Measurements from ENCODE around the gene FRY. TPM values are rescaled to one million over a fixed set of nuclear protein-coding genes. Genes with fewer than 3 reads are reported as not detected.

FRY gene
- total and polyA plus RNA-seq, 4 experiments from 2014 or later: 2.3 to 19.2 (median 11.8) TPM

- H3K9me3 Mint-ChIP-seq: peaks cover 0 to 2% (median 0%) of the 10 kb centered on the region in 8 donors
- CTCF ChIA-PET (ENCODE audit: partially characterized antibody): no interaction called here
- H3K4me1 Mint-ChIP-seq: peaks cover 0 to 2% (median 0%) of the 10 kb centered on the region in 4 donors
- no peak overlapping the region for H3K27ac ChIP-seq (ENCODE audit: low read depth, low read length)
- H3K4me3 ChIP-seq (ENCODE audit: low read length in 2 of 2): no peak overlapping the region
- no peaks in the 10 kb centered on the region for H3K4me1 ChIP-seq (ENCODE audit: insufficient read depth, low read length)
- peaks cover 13 to 24% of the 10 kb centered on the region in 2 donors for H3K36me3 Mint-ChIP-seq
- DNase-seq: no peak
- no peaks in the 10 kb centered on the region for H3K27me3 ChIP-seq (ENCODE audit: insufficient read depth, low read length)
- no peaks in the 10 kb centered on the region for H3K9me3 ChIP-seq (ENCODE audit: control insufficient read depth in 1 of 2, low read length in 2 of 2)
- H3K27ac Mint-ChIP-seq: no peak overlapping the region
- H3K36me3 ChIP-seq (ENCODE audit: insufficient read depth, low read length): no peaks in the 10 kb centered on the region
- H3K4me3 Mint-ChIP-seq: no peak overlapping the region
- H3K27me3 Mint-ChIP-seq: no peaks in the 10 kb centered on the region
- intact Hi-C loops (cut with micrococcal nuclease): no loop called here
- POLR2A ChIA-PET (ENCODE audit: partially characterized antibody): no interaction called here
Observed at GRCh38 chr13:32086366-32086765, 54.8 kb downstream of the FRY start.

- Mint-ChIP-seq H3K36me3 (peaks cover 11 to 24% of the 10 kb centered on the region in 2 donors), H3K27me3 (no peaks in the 10 kb centered on the region), H3K27ac (peak overlapping the region in 1 of 7 donors; percentile 27), H3K9me3 (peaks cover 0 to 2% (median 0%) of the 10 kb centered on the region in 8 donors), H3K4me3 (no peak overlapping the region), H3K4me1 (peaks cover 0 to 2% (median 0%) of the 10 kb centered on the region in 4 donors)
- Histone ChIP-seq H3K36me3 (ENCODE audit: insufficient read depth, low read length) (no peaks in the 10 kb centered on the region), H3K4me1 (ENCODE audit: insufficient read depth, low read length) (no peaks in the 10 kb centered on the region), H3K4me3 (ENCODE audit: low read length in 2 of 2) (no peak overlapping the region), H3K27ac (ENCODE audit: low read depth, low read length) (no peak overlapping the region), H3K27me3 (ENCODE audit: insufficient read depth, low read length) (no peaks in the 10 kb centered on the region), H3K9me3 (ENCODE audit: control insufficient read depth in 1 of 2, low read length in 2 of 2) (no peaks in the 10 kb centered on the region)
- DNase-seq: no peak
- intact Hi-C loops (cut with micrococcal nuclease): no loop called here
- CTCF ChIA-PET (ENCODE audit: partially characterized antibody): no interaction called here
- POLR2A ChIA-PET (ENCODE audit: partially characterized antibody): no interaction called here
Observed at GRCh38 chr13:32086791-32087441, 55.3 kb downstream of the FRY start.

- Histone ChIP-seq H3K4me3 (ENCODE audit: low read length in 2 of 2) (no peak overlapping the region), H3K27me3 (ENCODE audit: insufficient read depth, low read length) (no peaks in the 10 kb centered on the region), H3K36me3 (ENCODE audit: insufficient read depth, low read length) (no peaks in the 10 kb centered on the region), H3K27ac (ENCODE audit: low read depth, low read length) (no peak overlapping the region), H3K4me1 (ENCODE audit: insufficient read depth, low read length) (no peaks in the 10 kb centered on the region), H3K9me3 (ENCODE audit: control insufficient read depth in 1 of 2, low read length in 2 of 2) (no peaks in the 10 kb centered on the region)
- H3K4me3 Mint-ChIP-seq: no peak overlapping the region
- intact Hi-C loops (cut with micrococcal nuclease): no loop called here
- H3K27ac Mint-ChIP-seq: no peak overlapping the region
- no peak for DNase-seq
- H3K9me3 Mint-ChIP-seq: peaks cover 0 to 2% (median 0%) of the 10 kb centered on the region in 8 donors
- peaks cover 0 to 3% (median under 1%) of the 10 kb centered on the region in 4 donors for H3K4me1 Mint-ChIP-seq
- ChIA-PET POLR2A (ENCODE audit: partially characterized antibody) (no interaction called here), CTCF (ENCODE audit: partially characterized antibody) (no interaction called here)
- H3K27me3 Mint-ChIP-seq: no peaks in the 10 kb centered on the region
- H3K36me3 Mint-ChIP-seq: peaks cover 11 to 24% of the 10 kb centered on the region in 2 donors
Observed at GRCh38 chr13:32087955-32088747, 56.6 kb downstream of the FRY start.

GRCh38 chr13:32092496-32092895 lies 60.9 kb downstream of the FRY start:
- H3K27ac Mint-ChIP-seq: no peak overlapping the region
- intact Hi-C loops (cut with micrococcal nuclease): no loop called here
- H3K9me3 Mint-ChIP-seq: peaks cover 0 to 6% (median 0%) of the 10 kb centered on the region in 8 donors
- CTCF ChIA-PET (ENCODE audit: partially characterized antibody): no interaction called here
- POLR2A ChIA-PET (ENCODE audit: partially characterized antibody): no interaction called here
- Histone ChIP-seq H3K27me3 (ENCODE audit: insufficient read depth, low read length) (no peaks in the 10 kb centered on the region), H3K27ac (ENCODE audit: low read depth, low read length) (no peak overlapping the region), H3K36me3 (ENCODE audit: insufficient read depth, low read length) (no peaks in the 10 kb centered on the region), H3K4me3 (ENCODE audit: low read length in 2 of 2) (no peak overlapping the region), H3K4me1 (ENCODE audit: insufficient read depth, low read length) (no peaks in the 10 kb centered on the region), H3K9me3 (ENCODE audit: control insufficient read depth in 1 of 2, low read length in 2 of 2) (no peaks in the 10 kb centered on the region)
- H3K4me1 Mint-ChIP-seq: peaks cover 0 to 7% (median under 1%) of the 10 kb centered on the region in 4 donors
- DNase-seq: no peak
- peaks cover 0 to 11% of the 10 kb centered on the region in 2 donors for H3K36me3 Mint-ChIP-seq
- no peaks in the 10 kb centered on the region for H3K27me3 Mint-ChIP-seq
- H3K4me3 Mint-ChIP-seq: no peak overlapping the region

GRCh38 chr13:32093006-32093405 lies 61.4 kb downstream of the FRY start:
- H3K4me1 Mint-ChIP-seq: peaks cover 0 to 7% (median under 1%) of the 10 kb centered on the region in 4 donors
- H3K36me3 ChIP-seq (ENCODE audit: insufficient read depth, low read length): no peaks in the 10 kb centered on the region
- no peak overlapping the region for H3K4me3 ChIP-seq (ENCODE audit: low read length in 2 of 2)
- peaks cover 0 to 6% (median 0%) of the 10 kb centered on the region in 8 donors for H3K9me3 Mint-ChIP-seq
- H3K27ac ChIP-seq (ENCODE audit: low read depth, low read length): no peak overlapping the region
- intact Hi-C loops (cut with micrococcal nuclease): no loop called here
- no peak overlapping the region for H3K4me3 Mint-ChIP-seq
- ChIA-PET CTCF (ENCODE audit: partially characterized antibody) (no interaction called here), POLR2A (ENCODE audit: partially characterized antibody) (no interaction called here)
- H3K4me1 ChIP-seq (ENCODE audit: insufficient read depth, low read length): no peaks in the 10 kb centered on the region
- H3K27ac Mint-ChIP-seq: no peak overlapping the region
- H3K27me3 ChIP-seq (ENCODE audit: insufficient read depth, low read length): no peaks in the 10 kb centered on the region
- peaks cover 0 to 11% of the 10 kb centered on the region in 2 donors for H3K36me3 Mint-ChIP-seq
- no peaks in the 10 kb centered on the region for H3K9me3 ChIP-seq (ENCODE audit: control insufficient read depth in 1 of 2, low read length in 2 of 2)
- no peak for DNase-seq
- H3K27me3 Mint-ChIP-seq: no peaks in the 10 kb centered on the region

GRCh38 chr13:32098272-32098671 lies 66.7 kb downstream of the FRY start:
- H3K4me3 ChIP-seq (ENCODE audit: low read length in 2 of 2): no peak overlapping the region
- intact Hi-C loops (cut with micrococcal nuclease): no loop called here
- ChIA-PET CTCF (ENCODE audit: partially characterized antibody) (no interaction called here), POLR2A (ENCODE audit: partially characterized antibody) (no interaction called here)
- no peaks in the 10 kb centered on the region for H3K4me1 ChIP-seq (ENCODE audit: insufficient read depth, low read length)
- H3K27ac ChIP-seq (ENCODE audit: low read depth, low read length): no peak overlapping the region
- Mint-ChIP-seq H3K4me3 (no peak overlapping the region), H3K9me3 (peaks cover 0 to 4% (median 0%) of the 10 kb centered on the region in 8 donors), H3K4me1 (peaks cover 0 to 8% (median 0%) of the 10 kb centered on the region in 4 donors), H3K36me3 (peaks cover 17 to 40% of the 10 kb centered on the region in 2 donors), H3K27me3 (no peaks in the 10 kb centered on the region), H3K27ac (no peak overlapping the region)
- no peaks in the 10 kb centered on the region for H3K27me3 ChIP-seq (ENCODE audit: insufficient read depth, low read length)
- H3K36me3 ChIP-seq (ENCODE audit: insufficient read depth, low read length): no peaks in the 10 kb centered on the region
- no peaks in the 10 kb centered on the region for H3K9me3 ChIP-seq (ENCODE audit: control insufficient read depth in 1 of 2, low read length in 2 of 2)
- DNase-seq: no peak

GRCh38 chr13:32105653-32106313 lies 74.2 kb downstream of the FRY start:
- no peak overlapping the region for H3K4me3 ChIP-seq (ENCODE audit: low read length in 2 of 2)
- POLR2A ChIA-PET (ENCODE audit: partially characterized antibody): interaction anchor here (1.0 kb wide), 1 partner anchor 18 kb away, joined by 3 read pairs; no protein-coding TSS in a partner anchor
- Mint-ChIP-seq H3K27me3 (peaks cover 0 to 1% of the 10 kb centered on the region in 2 donors), H3K4me1 (peaks cover 0 to 3% (median 0%) of the 10 kb centered on the region in 4 donors), H3K27ac (no peak overlapping the region), H3K9me3 (peaks cover 0 to 4% (median 0%) of the 10 kb centered on the region in 8 donors), H3K4me3 (no peak overlapping the region), H3K36me3 (peaks cover 28 to 50% of the 10 kb centered on the region in 2 donors)
- H3K27ac ChIP-seq (ENCODE audit: low read depth, low read length): no peak overlapping the region
- CTCF ChIA-PET (ENCODE audit: partially characterized antibody): no interaction called here
- H3K4me1 ChIP-seq (ENCODE audit: insufficient read depth, low read length): no peaks in the 10 kb centered on the region
- DNase-seq: no peak
- intact Hi-C loops (cut with micrococcal nuclease): no loop called here
- no peaks in the 10 kb centered on the region for H3K27me3 ChIP-seq (ENCODE audit: insufficient read depth, low read length)
- no peaks in the 10 kb centered on the region for H3K9me3 ChIP-seq (ENCODE audit: control insufficient read depth in 1 of 2, low read length in 2 of 2)
- H3K36me3 ChIP-seq (ENCODE audit: insufficient read depth, low read length): no peaks in the 10 kb centered on the region

Data from CD4-positive, alpha-beta memory T cell (primary cell).